HFFc6 (cell line): ENCODE data around the gene ZNF804A. TPM values are rescaled to one million over a fixed set of nuclear protein-coding genes. Genes with fewer than 3 reads are reported as not detected.

ENCODE experiments used
- DNase-seq: peaks from one replicate; pipeline ENCODE4 v3.0.0-alpha.2; 2018
- H3K27ac Mint-ChIP-seq: 2 replicates; pipeline ENCODE4 v1.8.0; 2020; ENCODE audit warnings: mild to moderate bottlenecking, mixed read lengths
- H3K27me3 Mint-ChIP-seq: 2 replicates; pipeline ENCODE4 v1.8.0; 2021; ENCODE audit warnings: mild to moderate bottlenecking, moderate library complexity, mixed read lengths; ENCODE audit not compliant: insufficient read depth
- H3K36me3 Mint-ChIP-seq: 2 replicates; pipeline ENCODE4 v1.8.0; 2021; ENCODE audit warnings: low read depth, mixed read lengths
- H3K4me1 Mint-ChIP-seq: 2 replicates; pipeline ENCODE4 v1.8.0; 2020; ENCODE audit warnings: low read depth, mixed read lengths
- H3K4me3 Mint-ChIP-seq: 2 replicates; pipeline ENCODE4 v1.8.0; 2020; ENCODE audit warnings: mild to moderate bottlenecking, moderate library complexity, mixed read lengths
- H3K9me3 Mint-ChIP-seq: 2 replicates; pipeline ENCODE4 v1.8.0; 2020; ENCODE audit warnings: mild to moderate bottlenecking, mixed read lengths
- CTCF ChIP-seq: fragments of 200-600 bp; sonication (generic); IDR thresholded peaks from 2 replicates; pipeline ENCODE4 v1.5.0; 2021; ENCODE audit warnings: antibody characterized with exemption, mild to moderate bottlenecking
- total RNA-seq, 6 experiments: library from RNA; stranded (reverse); fragmentation: NEBNext Ultra II Directional; extraction: Animal tissue kit (Norgen Biotek cat#: 25700); gene quantifications; 2 replicates in 1 of 6; 3 replicates in 5 of 6; pipeline ENCODE4 v1.2.3, GENCODE V29; 2021

ZNF804A gene
- total RNA-seq, 6 experiments from 2014 or later = 0.03 to 0.13 (median 0.05) TPM; not detected in 1

DNA sequence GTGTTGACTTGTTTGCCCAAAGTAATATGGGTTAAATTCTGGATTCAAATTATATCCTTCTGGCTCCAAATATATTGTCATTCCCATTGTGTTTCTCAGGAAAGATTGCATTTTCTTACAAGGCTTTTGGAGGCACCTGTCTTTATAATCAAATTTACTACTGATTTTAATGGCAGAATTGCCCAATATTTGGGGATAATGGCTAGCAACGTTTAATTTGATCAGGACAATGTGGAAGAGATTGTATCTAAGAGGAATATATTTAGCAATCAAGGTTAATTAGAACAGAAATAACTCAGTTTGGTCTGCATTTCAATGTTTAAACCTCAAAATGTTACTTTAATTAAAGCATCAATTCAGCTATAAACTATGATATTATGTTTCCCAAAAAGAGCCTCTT lies 41.7 kb upstream of the ZNF804A start:
- Mint-ChIP-seq H3K27me3 (0 out of 2 replicates have a peak, but pooled peaks cover 2% of the 10 kb centered on the region), H3K36me3 (0 out of 2 replicates have a peak, but pooled peaks cover 3% of the 10 kb centered on the region), H3K27ac (no peak overlapping the region), H3K4me1 (no peaks in the 10 kb centered on the region), H3K4me3 (no peak overlapping the region), H3K9me3 (peaks cover 34% of the 10 kb centered on the region)
- DNase-seq = no peak
- no peak for TF ChIP-seq CTCF

DNA sequence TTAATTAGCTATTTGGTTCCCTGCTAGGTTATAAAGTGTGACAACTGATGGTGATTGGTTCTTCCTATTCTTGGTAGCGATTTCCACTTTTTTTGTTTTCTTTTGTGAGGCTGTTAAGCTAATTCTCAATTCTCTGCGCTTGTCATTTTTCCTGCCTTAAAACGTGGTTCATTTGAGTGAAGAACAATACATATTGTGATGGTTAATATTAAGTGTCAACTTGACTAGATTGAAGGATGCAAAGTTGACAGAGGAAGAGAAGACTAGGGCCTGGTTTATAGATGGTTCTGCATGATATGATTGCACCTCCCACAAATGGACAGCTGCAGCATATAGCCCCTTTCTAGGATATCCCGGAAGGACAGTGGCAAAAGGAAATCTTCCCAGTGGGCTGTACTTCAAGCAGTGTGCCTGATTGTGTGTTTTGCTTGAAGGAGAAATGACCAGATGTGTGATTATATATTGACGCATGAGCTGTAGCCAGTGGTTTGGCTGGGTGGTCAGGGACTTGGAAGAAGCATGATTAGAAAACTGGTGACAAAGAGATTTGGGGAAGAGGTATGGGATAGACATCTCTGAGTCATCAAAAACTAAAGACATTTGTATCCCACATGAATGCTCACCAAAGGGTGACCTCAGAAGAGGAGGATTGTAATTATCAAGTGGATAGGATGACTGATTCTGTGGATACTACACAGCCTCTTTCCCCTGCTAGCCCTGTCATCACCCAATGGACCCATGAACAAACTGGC lies 39.4 kb upstream of the ZNF804A start:
- no peaks in the 10 kb centered on the region for H3K4me1 Mint-ChIP-seq
- no peak overlapping the region for H3K27ac Mint-ChIP-seq
- no peak for TF ChIP-seq CTCF
- DNase-seq = no peak
- H3K36me3 Mint-ChIP-seq = 0 out of 2 replicates have a peak, but pooled peaks cover 3% of the 10 kb centered on the region
- peaks cover 26% of the 10 kb centered on the region for H3K9me3 Mint-ChIP-seq
- no peak overlapping the region for H3K4me3 Mint-ChIP-seq
- H3K27me3 Mint-ChIP-seq = 0 out of 2 replicates have a peak, but pooled peaks cover 2% of the 10 kb centered on the region

- TF ChIP-seq CTCF = no peak
- Mint-ChIP-seq H3K27me3 (0 out of 2 replicates have a peak, but pooled peaks cover 2% of the 10 kb centered on the region), H3K4me1 (no peaks in the 10 kb centered on the region), H3K36me3 (0 out of 2 replicates have a peak, but pooled peaks cover 3% of the 10 kb centered on the region), H3K9me3 (peaks cover 26% of the 10 kb centered on the region), H3K4me3 (no peak overlapping the region), H3K27ac (no peak overlapping the region)
- DNase-seq = no peak
Measured at GRCh38 chr2:184560603-184561002, 37.7 kb upstream of the ZNF804A start.

GRCh38 chr2:184562532-184562931 lies 35.8 kb upstream of the ZNF804A start:
- TF ChIP-seq CTCF = no peak
- Mint-ChIP-seq H3K27ac (no peak overlapping the region), H3K9me3 (peaks cover 33% of the 10 kb centered on the region), H3K4me3 (no peak overlapping the region), H3K4me1 (no peaks in the 10 kb centered on the region), H3K27me3 (0 out of 2 replicates have a peak, but pooled peaks cover 2% of the 10 kb centered on the region), H3K36me3 (0 out of 2 replicates have a peak, but pooled peaks cover 3% of the 10 kb centered on the region)
- DNase-seq = no peak

DNA sequence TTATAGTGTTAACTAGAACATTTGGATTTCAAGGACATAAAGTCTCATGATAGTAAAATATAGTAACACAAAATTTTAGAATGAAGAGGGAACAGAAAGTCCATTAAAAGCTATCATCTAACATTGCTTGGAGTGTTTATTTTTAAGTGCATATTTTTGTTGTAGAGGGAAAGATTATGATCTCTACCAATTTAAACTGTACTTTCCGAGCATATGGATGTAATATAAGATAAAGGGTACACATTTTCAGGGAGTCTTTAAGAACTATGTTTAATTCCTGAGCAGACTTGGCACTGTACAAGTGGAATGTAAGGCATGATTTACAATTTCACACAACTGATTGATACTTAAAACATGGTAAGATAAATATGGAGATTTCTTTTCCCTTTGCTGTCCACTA lies 34.2 kb upstream of the ZNF804A start:
- 0 out of 2 replicates have a peak, but pooled peaks cover under 1% of the 10 kb centered on the region for H3K27me3 Mint-ChIP-seq

More for the DNA sequence above, 34.2 kb upstream of the ZNF804A start:
- TF ChIP-seq CTCF = no peak
- Mint-ChIP-seq H3K9me3 (peaks cover 30% of the 10 kb centered on the region), H3K36me3 (peaks cover 3% of the 10 kb centered on the region; the same call in 1 of the 2 replicates), H3K27ac (no peak overlapping the region), H3K4me3 (no peak overlapping the region), H3K4me1 (no peaks in the 10 kb centered on the region)
- DNase-seq = no peak
